ENCODE results near the gene NUDT3.

DNA sequence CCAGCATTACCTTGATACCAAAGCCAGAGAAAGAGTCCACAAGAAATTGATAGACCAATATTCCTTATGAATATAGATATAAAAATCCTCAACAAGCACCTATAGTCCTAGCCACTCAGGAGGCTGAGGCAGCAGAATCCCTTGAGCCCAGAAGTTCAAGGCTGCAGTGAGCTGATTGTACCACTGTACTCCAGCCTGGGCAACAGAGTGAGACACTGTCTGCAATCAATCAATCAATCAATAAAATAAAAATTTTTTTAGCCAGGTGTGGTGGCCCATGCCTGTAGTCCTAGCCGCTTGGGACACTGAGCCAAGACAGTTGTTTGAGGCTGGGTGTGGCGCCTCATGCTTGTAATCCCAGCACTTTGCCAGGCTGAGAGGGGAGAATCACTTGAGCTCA, 124.7 kb downstream of the NUDT3 start:
- TF ChIP-seq CTCF (IDR thresholded peaks at IDR 0.05) (no peak), POLR2A (IDR thresholded peaks at IDR 0.05) (no peak)
